Measurements from ENCODE around the gene TMED1.
"Not testable (repeated sequence)": the region's sequence is repeated elsewhere in the genome, so short reads cannot be mapped to it uniquely, and the experiment has no call there.

Gene TMED1

DNA sequence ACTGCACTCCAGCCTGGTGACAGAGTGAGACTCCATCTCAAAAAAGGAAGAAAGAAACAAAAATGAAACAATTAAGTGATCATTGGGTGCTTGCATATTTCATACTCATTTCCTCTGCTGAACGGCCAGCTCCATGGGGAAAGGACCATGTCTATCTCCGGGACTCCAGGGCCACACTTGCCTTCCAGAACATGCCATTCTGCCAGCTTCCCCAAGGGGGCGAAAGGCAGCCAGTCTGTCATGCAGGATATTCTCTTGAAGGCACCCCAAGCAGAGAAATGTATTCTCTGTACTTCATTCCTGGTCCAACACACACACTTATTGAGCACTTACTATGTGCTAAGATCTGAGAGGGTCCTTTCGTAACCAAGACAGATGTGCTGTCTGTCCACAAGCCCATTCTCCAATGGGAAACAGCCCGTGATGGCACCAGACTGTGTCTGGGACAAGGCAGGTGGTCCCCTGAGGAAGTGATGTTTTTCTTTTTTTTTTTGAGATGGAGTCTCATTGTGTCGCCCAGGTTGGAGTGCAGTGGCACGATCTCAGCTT is 25.2 kb upstream of the TMED1 start:
- DNase-seq, result peak; percentile 27

DNA sequence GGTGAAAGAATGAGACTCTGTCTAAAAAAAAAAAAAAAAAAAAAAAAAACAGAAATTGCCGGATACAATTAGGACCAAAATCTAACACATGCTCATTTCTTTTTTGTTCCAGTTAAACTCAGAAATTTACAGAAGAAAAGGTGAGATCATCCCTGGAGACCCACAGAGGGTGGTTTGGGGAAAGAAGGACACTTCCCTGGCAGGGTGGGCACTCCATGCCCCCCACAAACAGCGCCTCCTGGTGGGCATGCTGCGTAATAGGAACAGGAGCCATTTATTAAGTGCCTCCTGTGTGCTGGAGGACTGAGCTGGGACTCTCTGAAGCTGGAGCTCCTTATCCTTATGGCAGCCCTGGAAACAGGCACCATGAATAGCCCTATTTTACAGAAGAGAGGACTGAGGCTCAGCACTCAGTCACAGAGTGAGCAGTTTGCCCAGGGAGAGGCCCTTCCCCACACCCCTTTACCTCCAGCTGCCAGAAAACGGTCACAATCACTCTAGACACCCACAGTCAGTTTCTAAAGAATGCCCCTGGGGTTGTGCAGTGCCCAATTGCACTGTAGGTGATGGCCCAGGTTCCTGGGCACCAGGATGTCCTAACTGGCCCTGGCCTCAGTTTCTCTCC is 22.3 kb upstream of the TMED1 start:
- DNase-seq, result peak; percentile 29

DNA sequence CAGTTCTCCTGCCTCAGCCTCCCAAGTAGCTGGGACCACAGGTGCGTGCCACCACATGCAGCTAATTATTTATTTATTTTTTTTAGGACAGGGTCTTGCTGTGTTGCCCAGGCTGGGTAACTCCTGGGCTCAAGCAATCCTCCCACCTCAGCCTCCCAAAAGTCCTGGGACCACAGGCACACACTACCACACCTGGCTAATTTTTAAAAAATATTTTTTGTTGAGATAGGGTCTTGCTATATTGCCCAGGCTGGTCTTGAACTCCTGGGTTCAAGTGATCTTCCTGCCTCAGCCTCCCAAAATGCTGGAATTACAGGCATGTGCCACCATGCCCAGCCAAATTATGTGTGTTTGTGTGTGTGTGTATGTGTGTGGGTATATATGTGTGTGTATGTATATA is 20.9 kb upstream of the TMED1 start:
- not testable (repeated sequence) for DNase-seq

DNA sequence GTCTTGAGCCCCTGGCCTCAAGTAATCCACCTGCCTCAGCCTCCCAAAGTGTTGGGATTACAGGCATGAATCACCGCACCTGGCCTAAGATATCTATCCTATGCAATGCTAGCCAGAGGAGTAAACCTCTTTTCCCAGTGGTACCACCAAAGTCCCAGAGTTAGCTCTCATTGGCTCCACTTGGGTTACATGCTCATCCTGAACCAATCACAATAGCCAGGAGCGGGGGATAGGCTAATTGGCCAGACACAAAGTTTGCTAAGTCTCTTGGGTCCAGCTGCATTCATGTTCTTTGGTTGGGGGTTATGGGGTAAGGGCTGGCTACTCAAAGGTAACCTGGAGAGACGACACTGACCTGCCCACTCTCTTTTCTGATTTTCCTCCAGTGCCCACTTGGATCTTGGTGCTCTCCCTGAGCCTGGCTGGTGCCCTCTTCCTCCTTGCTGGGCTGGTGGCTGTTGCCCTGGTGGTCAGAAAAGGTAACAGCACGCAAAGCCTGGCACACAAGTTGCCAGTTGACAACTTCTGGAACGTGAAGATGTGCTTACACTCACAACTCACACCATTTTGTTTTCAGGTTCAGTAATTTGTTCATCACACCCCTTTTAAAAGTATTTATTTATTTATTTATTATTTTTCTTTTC is 20.0 kb upstream of the TMED1 start:
- DNase-seq, result peak; percentile 24

DNA sequence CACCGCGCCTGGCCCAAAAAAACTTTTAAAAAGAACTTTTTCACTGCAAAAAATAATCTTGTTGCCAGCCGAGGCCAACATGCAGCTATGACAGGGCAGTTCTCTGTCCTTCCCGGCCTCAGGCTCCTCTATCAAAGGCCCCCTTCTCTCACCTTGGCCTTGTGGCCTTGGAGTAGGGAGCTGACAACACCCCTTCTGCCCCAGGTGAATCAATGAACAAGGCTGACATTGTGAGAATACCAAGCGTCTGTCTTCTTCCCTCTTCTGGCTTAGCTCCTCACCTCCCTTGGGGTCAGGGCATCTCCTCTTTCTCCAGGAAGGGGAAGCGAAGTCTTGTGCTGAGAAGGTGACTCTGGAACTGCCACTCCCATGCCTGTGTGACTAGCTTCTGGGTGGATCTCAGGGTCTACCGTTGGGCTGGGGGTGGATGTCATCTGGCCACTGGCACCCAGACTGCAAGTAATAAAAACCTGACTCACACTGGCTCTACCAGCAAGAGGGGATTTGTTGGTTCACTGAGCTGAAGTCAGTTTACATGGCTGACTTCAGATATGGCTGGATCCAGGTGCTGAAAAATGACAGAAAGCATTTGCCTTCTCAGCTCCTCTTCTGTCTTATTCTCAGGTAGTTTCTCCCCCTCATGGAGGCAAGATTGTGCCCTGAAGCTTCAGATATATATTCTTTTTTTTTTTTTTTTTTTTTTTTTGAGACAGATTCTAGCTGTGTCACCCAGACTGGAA is 18.5 kb upstream of the TMED1 start:
- DNase-seq, result no peak

DNA sequence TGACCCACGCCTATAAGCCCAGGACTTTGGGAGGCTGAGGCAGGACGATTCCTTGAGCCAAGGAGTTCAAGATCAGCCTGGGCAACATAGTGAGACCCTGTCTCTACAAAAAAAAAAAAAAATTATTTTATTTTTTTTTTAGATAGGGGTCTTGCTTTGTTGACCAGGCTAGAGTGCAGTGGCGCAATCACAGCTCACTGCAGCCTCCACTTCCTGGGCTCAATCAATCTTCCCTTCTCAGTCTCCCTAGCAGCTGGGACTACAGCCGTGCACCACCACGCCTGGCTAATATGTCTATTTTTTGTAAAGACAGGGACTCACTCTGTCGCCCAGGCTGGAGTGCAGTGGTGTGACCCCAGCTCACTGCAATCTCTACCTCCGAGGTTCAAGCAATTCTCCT is 16.9 kb upstream of the TMED1 start:
- DNase-seq, result no peak

DNA sequence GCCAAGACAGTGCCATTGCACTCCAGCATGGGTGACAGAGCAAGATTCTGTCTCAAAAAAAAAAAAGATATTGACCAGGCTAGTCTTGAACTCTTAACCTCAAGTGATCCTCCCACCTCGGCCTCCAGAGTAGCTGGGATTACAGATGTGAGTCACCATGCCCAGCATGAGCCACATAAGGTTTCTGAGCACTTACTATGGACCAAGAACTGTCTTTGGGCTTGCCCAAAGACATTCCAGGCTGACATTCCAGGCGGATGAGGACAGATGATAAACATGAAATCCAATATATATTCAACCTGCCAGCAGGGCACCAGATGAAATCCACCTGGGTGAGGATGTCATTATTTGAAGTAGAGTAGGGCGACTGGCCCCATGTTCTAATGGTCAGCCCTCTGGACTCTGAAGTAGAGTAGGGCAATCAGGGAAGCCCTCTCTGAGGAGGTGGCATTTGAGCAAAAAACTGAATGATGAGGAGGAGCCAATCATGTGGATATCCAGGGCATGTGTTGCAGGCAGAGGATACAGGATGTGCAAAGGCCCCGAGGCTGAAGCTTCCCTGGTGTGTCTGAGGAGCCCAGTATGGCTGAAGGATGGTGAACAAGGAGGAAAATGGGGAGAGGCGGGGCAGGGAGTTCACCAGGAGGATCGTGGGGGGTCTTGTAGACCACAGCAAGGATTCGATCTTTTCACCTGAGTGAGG is 16.2 kb upstream of the TMED1 start:
- DNase-seq, result no peak

DNA sequence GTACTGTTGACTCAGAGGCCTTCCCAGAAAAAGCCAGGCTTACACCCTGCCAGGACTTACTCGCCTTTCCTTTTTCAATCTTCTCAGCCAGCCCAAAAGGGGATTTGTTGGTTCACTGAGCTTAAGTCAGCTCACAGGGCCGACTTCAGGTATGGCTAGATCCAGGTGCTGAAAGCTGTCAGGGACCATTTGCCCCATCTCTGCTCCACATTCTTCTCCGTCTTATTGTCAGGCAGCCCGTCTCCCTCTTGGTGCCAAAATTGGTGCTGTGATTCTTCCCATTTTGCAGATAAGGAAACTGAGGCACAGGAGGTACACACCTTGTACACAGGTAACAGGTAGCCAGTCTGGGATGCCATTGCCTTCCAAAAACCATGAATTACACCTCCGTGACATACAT is 14.6 kb upstream of the TMED1 start:
- DNase-seq, result no peak

DNA sequence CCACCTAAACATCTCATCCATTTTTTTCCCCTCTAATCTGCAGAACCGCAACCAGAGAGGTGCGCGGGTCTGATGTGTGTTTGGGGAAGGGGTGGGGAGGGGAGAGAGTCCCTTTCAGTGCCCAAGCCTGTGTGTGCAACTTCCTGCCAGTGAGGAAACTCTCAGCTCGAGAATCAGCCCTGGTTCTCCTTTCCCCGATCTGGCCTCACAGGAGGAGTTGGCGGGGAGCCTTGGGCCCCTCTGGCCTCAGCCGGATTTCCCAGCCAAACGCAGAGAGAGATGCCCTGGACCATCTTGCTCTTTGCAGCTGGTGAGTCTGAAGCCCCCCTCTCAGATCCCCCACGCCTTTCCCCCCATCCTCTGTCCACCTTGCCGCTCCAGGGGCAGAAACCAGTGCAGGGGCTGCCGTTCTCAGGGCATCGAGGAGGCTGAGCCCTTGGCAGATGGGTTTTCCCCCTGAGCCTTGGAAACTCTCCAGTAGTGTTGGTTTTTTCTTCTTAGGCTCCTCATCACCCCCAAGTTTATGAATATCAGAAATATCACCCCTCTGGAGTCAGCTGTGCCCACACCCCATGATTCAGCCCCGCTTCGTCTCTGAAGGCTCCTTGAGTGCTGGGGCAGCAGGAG is 12.3 kb upstream of the TMED1 start, which contains the start of gene C19orf38:
Gene C19orf38 (plus strand): TSS at position 186 of the 627 bp plus-strand sequence. CDS start 94 bp downstream, at position 280.
- DNase-seq, result no peak

DNA sequence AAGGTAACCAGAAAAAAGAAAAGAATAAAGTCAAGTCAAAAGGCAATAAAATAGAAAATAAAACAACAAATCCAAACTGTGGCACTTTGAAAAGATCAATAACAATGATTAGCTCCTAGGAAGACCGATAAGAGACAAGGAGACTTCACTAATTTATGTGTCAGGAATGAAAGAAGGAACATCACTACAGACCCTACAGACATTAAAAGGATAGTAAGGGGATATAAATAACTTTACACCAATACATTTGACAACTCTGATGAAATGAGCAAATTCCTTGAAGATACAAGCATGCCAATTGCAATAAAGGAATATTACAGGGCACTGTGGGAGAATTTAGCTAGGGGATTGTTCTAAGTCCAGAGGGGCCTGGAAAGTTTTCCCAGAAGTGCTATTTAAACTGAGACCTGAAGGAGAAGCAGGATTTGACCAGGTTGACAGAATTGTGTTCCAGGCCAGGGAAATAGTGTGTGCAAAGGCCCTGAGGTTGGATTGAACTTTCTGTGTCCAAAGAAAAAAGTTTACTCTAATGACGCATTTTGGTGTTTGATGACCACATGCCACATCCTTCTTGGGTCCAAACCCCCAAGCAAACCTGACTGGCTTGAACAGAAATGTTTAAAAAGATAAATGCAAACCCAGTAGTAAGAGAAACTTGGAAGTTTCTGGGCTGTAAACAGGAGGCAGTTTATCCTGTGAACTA is 10.6 kb upstream of the TMED1 start:
- DNase-seq, result no peak

DNA sequence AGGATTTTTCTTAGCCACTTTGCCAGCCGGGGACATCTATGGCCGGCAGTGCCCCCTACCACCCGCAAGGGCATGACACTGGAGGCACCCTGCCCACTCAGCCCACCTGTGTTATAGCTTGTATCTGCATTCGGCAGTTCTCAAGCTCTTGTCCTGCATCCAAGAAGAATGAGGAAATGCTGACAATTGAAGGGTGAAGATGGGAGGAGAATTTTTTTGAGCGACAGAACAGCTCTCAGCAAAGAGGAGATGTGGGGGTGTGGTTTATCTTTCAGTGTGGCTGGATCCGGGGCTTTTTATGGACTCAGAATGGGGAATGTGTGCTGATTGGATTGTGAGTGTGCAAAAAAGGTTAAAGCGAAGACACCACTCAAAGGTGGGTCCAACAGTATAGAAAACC is 6.8 kb upstream of the TMED1 start:
- no peak for DNase-seq

DNA sequence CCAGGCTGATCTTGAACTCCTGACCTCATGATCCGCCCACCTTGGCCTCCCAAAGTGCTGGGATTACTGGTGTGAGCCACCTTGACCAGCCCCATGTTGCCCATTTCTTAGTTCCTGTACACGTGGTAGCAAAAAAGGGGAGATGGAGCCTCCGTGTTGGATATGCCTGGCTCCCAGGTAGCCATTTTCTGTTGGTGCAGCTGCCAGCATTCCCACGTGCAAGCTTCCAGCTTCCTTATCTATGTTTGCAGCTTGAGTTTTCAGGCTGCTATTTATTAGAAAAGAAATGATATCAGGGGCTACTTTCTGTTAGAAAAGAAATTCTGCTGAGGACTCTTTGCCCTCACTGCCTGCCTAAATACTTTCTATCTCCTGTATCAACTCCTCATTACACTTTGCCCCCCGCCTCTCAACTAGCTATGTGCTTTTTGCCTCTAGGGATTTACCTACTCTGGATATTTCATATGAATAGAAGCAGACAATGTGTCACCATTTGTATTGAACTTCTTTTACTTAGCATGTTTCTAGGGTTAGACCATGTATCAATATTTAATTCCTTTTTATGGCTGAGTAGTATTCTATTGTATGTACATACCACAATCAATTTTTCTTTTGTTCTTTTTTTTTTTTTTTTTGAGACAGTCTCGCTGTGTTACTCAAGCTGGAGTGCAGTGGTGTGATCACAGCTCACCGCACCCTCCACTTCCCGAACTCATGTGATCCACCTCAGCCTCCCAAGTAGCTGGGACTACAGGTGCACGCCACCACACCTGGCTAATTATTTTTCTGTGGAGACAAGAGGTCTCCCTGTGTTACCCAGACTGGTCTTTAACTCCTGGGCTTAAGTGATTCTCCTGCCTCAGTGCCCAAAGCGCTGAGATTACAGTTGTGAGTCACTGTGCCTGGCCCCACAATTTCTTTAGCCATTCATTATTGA is 3.4 kb upstream of the TMED1 start:
- no peak for DNase-seq

DNA sequence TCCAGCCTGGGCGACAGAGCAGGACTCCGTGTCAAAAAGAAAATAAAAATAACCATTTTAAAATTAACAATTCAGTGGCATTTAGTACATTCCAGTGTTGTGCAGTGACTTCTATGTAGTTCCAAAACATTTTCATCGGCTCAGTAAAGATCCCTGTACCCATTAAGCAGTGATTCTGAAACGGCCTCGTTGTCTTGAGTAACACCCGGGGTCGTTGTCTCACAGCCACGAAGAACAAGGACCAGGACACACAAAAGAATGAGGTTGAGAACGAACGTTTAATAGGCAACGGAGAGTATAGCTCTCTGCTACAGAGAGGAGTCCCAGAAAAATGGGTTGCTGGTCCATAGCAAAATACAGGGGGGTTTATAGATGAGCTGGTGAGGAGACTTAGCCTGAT is 2.4 kb upstream of the TMED1 start:
- no peak for DNase-seq

DNA sequence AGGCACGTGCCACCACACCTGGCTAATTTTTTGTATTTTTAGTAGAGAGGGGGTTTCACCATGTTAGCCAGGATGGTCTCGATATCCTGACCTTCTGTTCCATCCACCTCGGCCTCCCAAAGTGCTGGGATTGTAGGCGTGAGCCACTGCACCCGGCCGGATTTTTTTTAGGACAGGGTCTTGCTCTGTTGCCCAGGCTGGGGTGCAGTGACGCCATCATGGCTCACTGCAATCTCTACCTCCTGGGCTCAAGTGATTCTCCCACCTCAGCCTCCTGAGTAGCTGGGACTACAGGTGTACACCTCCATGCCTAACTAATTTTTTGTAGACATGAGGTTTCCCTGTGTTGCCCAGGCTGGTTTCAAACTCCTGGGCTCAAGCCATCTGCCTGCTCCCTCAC is 1.6 kb upstream of the TMED1 start:
- DNase-seq, result not testable (repeated sequence)

DNA sequence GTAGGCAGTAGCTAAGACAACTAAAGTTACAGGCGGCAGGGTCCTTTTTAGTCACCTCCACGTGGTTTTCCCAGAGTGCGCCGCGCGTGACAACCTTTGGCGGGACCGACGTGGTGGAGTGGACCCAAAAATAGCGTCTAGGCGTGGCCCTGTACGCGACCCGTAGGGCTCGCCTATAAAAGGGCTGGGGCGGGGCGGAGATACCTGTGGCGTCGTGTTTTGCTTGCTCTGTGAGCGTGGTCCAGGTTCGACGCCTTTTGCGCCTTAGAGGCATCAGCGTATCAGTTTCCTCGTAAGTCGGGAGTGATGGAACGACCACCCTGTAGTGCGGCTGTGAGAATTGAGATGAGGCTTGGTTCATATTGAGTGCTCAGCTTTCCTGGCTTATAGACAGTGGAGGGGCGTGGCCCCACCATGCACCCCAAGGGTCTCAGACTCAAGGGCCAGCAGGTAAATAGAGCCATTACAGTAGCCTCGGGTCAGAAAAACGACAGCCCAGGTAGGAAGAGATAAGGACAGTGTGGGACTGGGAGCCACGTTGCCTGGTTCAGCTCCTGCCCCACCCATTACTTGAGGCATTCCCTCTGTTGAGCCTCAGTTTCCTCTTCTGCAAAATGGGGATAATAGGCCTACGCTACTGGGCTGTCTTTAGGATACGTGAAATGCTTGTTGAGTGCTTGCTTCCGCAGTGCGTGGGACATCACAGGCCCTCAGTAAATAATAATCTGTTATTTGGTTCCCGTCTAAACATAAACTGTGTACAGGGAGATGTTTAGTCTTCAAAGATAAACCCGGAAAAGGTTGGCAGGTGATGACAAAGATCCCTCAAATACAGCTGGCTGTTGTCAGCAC is 693 bp upstream of the TMED1 start:
- peak; percentile 88 for DNase-seq

DNA sequence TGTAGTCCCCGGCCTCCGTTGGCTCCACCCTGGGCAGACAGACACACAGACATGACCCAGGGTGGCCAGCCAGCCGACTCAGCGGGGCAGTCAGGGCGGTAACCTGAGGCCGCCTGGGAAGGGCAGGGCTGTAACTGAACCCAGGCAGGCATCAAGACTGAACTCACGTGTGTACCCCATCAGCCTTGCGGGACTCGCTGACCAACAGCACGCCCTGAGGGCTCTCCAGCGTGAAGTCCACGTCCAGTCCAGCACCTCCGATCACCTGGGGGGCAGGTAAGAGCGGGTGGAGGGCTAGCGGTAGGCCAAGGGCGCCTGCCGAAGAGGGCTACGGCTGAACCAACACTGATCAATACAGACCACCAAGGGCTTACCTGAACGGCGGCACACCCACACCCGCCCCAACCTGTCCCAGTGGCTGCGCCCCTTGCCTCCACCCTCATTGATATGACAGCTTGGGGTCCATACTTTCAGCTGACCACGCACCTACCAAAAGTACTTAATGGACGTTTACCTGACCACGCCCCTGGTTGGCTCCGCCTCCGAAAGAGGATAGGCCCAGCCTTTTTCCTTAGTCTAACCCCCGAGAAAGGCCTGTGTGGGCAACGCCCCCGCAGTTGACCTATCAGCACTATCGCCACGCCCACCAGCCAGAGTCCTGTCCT is 791 bp downstream of the TMED1 start:
- no peak for DNase-seq

DNA sequence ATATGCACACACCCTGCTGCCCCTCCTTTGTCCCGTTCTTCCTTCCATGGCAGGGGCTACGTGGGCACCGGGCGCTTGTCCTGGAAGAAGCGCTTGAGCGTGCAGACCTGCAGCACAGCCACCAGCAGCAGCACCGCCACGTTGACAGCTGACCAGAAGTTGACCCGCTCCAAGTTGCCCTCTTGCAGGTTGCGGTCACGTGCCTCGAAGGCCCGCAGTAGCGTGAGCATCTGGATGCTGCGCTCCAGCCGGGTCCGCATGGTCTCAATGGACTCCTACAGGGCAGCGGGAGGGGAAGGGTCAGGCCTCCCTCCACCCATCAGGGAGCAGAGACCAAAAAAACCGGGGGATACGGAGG is 3.1 kb downstream of the TMED1 start:
- no peak for DNase-seq

DNA sequence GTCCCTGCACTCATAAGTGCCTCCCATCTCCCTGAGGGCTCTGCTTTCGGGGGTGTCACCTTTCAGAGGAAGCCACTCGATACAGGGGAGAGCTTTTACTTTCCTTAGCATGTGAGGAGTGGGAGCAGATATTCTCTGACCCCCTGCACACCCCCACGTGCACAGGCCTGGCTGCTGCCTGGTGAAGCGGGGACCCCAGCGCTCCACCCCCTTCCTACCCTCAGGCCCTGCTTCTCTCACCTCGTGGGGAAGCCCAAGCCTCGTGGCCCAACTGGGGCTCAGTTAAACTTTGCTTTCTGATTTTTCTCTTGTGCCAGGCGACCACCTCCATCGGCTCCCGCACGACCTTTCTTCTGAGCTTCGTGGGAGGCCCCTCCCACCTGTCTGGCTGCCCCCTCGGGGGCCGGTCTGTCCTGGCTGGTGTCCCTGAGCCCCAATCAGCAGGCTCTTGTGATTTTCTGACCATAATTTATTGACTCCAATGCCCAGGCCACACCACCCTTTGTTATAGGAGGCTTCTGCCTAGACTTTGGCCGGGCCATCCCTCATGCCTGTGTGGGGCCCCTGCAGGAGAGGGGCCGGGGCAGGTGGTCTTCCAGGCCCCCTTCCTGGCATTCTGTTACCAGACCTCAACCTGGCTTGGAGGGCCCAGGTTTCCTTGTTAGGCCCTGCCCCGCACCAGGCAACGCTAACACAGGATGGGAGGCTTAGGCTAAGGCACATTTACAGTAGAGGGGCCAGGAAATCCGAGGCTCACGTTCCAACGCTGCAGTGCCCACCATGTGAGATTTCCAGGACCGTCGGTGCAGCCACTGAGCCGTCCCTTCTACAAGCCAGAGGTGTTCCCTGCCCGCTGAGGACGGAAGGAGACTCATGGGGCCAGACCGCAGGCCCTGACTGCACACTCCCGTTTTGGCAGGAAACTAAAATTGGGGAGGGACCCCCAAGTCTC is 3.7 kb downstream of the TMED1 start:
- no peak for DNase-seq
